Activated T-helper 1 cell treated with anti-CD3 and anti-CD28 coated beads, Interleukin-12 subunit alpha, Interleukin-12 subunit beta, Interleukin-2, Interleukin-4 antibody, amounts not matched to agents 30 ng/mL and 10 ng/mL and 1 ng/mL, durations not matched to agents 14 hours and 24 hours and 36 hours (primary cell): ENCODE results near the gene IFFO2. TPM values are rescaled to one million over a fixed set of nuclear protein-coding genes. Genes with fewer than 3 reads are reported as not detected.
"Not testable (repeated sequence)": the region's sequence is repeated elsewhere in the genome, so short reads cannot be mapped to it uniquely, and the experiment has no call there.

Experiments
- DNase-seq: peaks from one replicate; pipeline ENCODE4 v3.0.0; 2021; ENCODE audit warnings: low spot score
- H3K27ac Mint-ChIP-seq: one replicate; pipeline ENCODE4 v1.8.0; 2021; ENCODE audit warnings: mild to moderate bottlenecking, mixed read lengths
- H3K27me3 Mint-ChIP-seq: one replicate; pipeline ENCODE4 v1.8.0; 2022; ENCODE audit warnings: mild to moderate bottlenecking, moderate library complexity, mixed read lengths; ENCODE audit not compliant: insufficient read depth
- H3K36me3 Mint-ChIP-seq: one replicate; pipeline ENCODE4 v1.8.0; 2021; ENCODE audit warnings: low read depth, mixed read lengths
- H3K4me1 Mint-ChIP-seq: one replicate; pipeline ENCODE4 v1.8.0; 2021; ENCODE audit warnings: low read depth, mixed read lengths
- H3K4me3 Mint-ChIP-seq: one replicate; pipeline ENCODE4 v1.8.0; 2021; ENCODE audit warnings: mild to moderate bottlenecking, moderate library complexity, mixed read lengths
- H3K9me3 Mint-ChIP-seq: one replicate; pipeline ENCODE4 v1.8.0; 2021; ENCODE audit warnings: mixed read lengths
- intact Hi-C: fragments of 100-400 bp; cut with micrococcal nuclease; formaldehyde crosslinking; loops from one replicate; pipeline ENCODE4 v1.15.1; 2024
- total RNA-seq: library from RNA; stranded (reverse); gene quantifications from 2 replicates; pipeline ENCODE4 v1.2.3, GENCODE V29; 2022

IFFO2 gene
- total RNA-seq, 1 donor from 2014 or later: 31.8 TPM

GRCh38 chr1:18875107-18875795, 81.2 kb downstream of the IFFO2 start:
- no peaks in the 10 kb centered on the region for H3K4me1 Mint-ChIP-seq
- intact Hi-C loops: loop anchor here (1.0 kb wide), 1 partner anchor 278 kb away; no protein-coding TSS in a partner anchor
- no peaks in the 10 kb centered on the region for H3K27me3 Mint-ChIP-seq
- no peaks in the 10 kb centered on the region for H3K36me3 Mint-ChIP-seq
- DNase-seq: peak; percentile 46
- H3K9me3 Mint-ChIP-seq: no peaks in the 10 kb centered on the region
- H3K27ac Mint-ChIP-seq: no peak overlapping the region
- no peak overlapping the region for H3K4me3 Mint-ChIP-seq

- Mint-ChIP-seq H3K4me1 (no peaks in the 10 kb centered on the region), H3K36me3 (no peaks in the 10 kb centered on the region), H3K4me3 (no peak overlapping the region), H3K27ac (no peak overlapping the region), H3K9me3 (no peaks in the 10 kb centered on the region), H3K27me3 (no peaks in the 10 kb centered on the region)
- DNase-seq: no peak
- intact Hi-C loops: no loop called here
Measured at GRCh38 chr1:18874600-18874999, 81.9 kb downstream of the IFFO2 start.

- intact Hi-C loops: no loop called here
- no peak overlapping the region for H3K4me3 Mint-ChIP-seq
- H3K27ac Mint-ChIP-seq: no peak overlapping the region
- no peaks in the 10 kb centered on the region for H3K36me3 Mint-ChIP-seq
- no peaks in the 10 kb centered on the region for H3K27me3 Mint-ChIP-seq
- H3K9me3 Mint-ChIP-seq: no peaks in the 10 kb centered on the region
- no peaks in the 10 kb centered on the region for H3K4me1 Mint-ChIP-seq
- no peak for DNase-seq
Measured at GRCh38 chr1:18874036-18874435, 82.4 kb downstream of the IFFO2 start.

- Mint-ChIP-seq H3K4me3 (no peak overlapping the region), H3K36me3 (no peaks in the 10 kb centered on the region), H3K27me3 (no peaks in the 10 kb centered on the region), H3K9me3 (no peaks in the 10 kb centered on the region), H3K4me1 (no peaks in the 10 kb centered on the region), H3K27ac (no peak overlapping the region)
- intact Hi-C loops: no loop called here
- no peak for DNase-seq
Measured at GRCh38 chr1:18872071-18872611, 84.3 kb downstream of the IFFO2 start.

GRCh38 chr1:18871401-18872070, 84.9 kb downstream of the IFFO2 start:
- Mint-ChIP-seq H3K27ac (no peak overlapping the region), H3K27me3 (peaks cover 1% of the 10 kb centered on the region), H3K4me1 (no peaks in the 10 kb centered on the region), H3K9me3 (no peaks in the 10 kb centered on the region), H3K4me3 (no peak overlapping the region), H3K36me3 (no peaks in the 10 kb centered on the region)
- no peak for DNase-seq
- intact Hi-C loops: no loop called here

GRCh38 chr1:18870957-18871356, 85.5 kb downstream of the IFFO2 start:
- Mint-ChIP-seq H3K27ac (no peak overlapping the region), H3K4me3 (no peak overlapping the region), H3K9me3 (no peaks in the 10 kb centered on the region), H3K4me1 (no peaks in the 10 kb centered on the region), H3K36me3 (no peaks in the 10 kb centered on the region), H3K27me3 (peaks cover 4% of the 10 kb centered on the region)
- no peak for DNase-seq
- intact Hi-C loops: no loop called here

- H3K4me1 Mint-ChIP-seq, intact Hi-C loops, H3K27ac Mint-ChIP-seq: not testable (repeated sequence)
Measured at GRCh38 chr1:18870595-18870865, 85.9 kb downstream of the IFFO2 start.

GRCh38 chr1:18869847-18870594, 86.5 kb downstream of the IFFO2 start:
- Mint-ChIP-seq H3K4me3 (no peak overlapping the region), H3K36me3 (no peaks in the 10 kb centered on the region), H3K27ac (no peak overlapping the region), H3K9me3 (no peaks in the 10 kb centered on the region), H3K4me1 (no peaks in the 10 kb centered on the region), H3K27me3 (peaks cover 4% of the 10 kb centered on the region)
- DNase-seq: no peak
- intact Hi-C loops: no loop called here

More at GRCh38 chr1:18870595-18870865, 85.9 kb downstream of the IFFO2 start:
- not testable (repeated sequence) for H3K27me3 Mint-ChIP-seq, H3K9me3 Mint-ChIP-seq, H3K4me3 Mint-ChIP-seq, DNase-seq, H3K36me3 Mint-ChIP-seq

- intact Hi-C loops: no loop called here
- Mint-ChIP-seq H3K36me3 (no peaks in the 10 kb centered on the region), H3K4me1 (no peaks in the 10 kb centered on the region), H3K9me3 (no peaks in the 10 kb centered on the region), H3K27ac (no peak overlapping the region), H3K27me3 (peaks cover 4% of the 10 kb centered on the region), H3K4me3 (no peak overlapping the region)
- DNase-seq: no peak
Measured at GRCh38 chr1:18868801-18869424, 87.6 kb downstream of the IFFO2 start.

GRCh38 chr1:18868354-18868753, 88.1 kb downstream of the IFFO2 start:
- intact Hi-C loops: no loop called here
- Mint-ChIP-seq H3K27ac (no peak overlapping the region), H3K27me3 (peaks cover 4% of the 10 kb centered on the region), H3K4me1 (no peaks in the 10 kb centered on the region), H3K36me3 (no peaks in the 10 kb centered on the region), H3K4me3 (no peak overlapping the region), H3K9me3 (no peaks in the 10 kb centered on the region)
- no peak for DNase-seq

GRCh38 chr1:18866846-18867245, 89.6 kb downstream of the IFFO2 start:
- Mint-ChIP-seq H3K27ac (no peak overlapping the region), H3K4me3 (no peak overlapping the region), H3K36me3 (no peaks in the 10 kb centered on the region), H3K9me3 (no peaks in the 10 kb centered on the region), H3K27me3 (peaks cover 6% of the 10 kb centered on the region), H3K4me1 (no peaks in the 10 kb centered on the region)
- intact Hi-C loops: no loop called here
- DNase-seq: no peak

GRCh38 chr1:18866314-18866713, 90.2 kb downstream of the IFFO2 start:
- Mint-ChIP-seq H3K9me3 (no peaks in the 10 kb centered on the region), H3K27me3 (peaks cover 8% of the 10 kb centered on the region), H3K4me1 (no peaks in the 10 kb centered on the region), H3K36me3 (no peaks in the 10 kb centered on the region), H3K27ac (no peak overlapping the region), H3K4me3 (no peak overlapping the region)
- no peak for DNase-seq
- intact Hi-C loops: no loop called here

- no peaks in the 10 kb centered on the region for H3K4me1 Mint-ChIP-seq
- no peak for DNase-seq
- peaks cover 8% of the 10 kb centered on the region for H3K27me3 Mint-ChIP-seq
- H3K9me3 Mint-ChIP-seq: no peaks in the 10 kb centered on the region
- H3K27ac Mint-ChIP-seq: no peak overlapping the region
- intact Hi-C loops: no loop called here
- no peaks in the 10 kb centered on the region for H3K36me3 Mint-ChIP-seq
- no peak overlapping the region for H3K4me3 Mint-ChIP-seq
Measured at GRCh38 chr1:18865176-18865575, 91.3 kb downstream of the IFFO2 start.
